Measurements from ENCODE around the gene MINDY1.

Gene MINDY1

GRCh38 chr1:150997949-150998348, 8.8 kb downstream of the MINDY1 start:
- H2AFZ ChIP-seq (ENCODE audit: low read length): no peak overlapping the region
- H3K4me2 ChIP-seq (ENCODE audit: low read depth, low read length): no peak overlapping the region
- H3K36me3 ChIP-seq (replicated peaks; ENCODE audit: insufficient read depth, low read length): no peaks in the 10 kb centered on the region
- no peaks in the 10 kb centered on the region for H3K27me3 ChIP-seq (replicated peaks; ENCODE audit: insufficient read depth, low read length)
- no peaks in the 10 kb centered on the region for H3K9me3 ChIP-seq (replicated peaks; ENCODE audit: insufficient read depth, low read length)
- peaks cover 5% of the 10 kb centered on the region for H3K4me1 ChIP-seq (ENCODE audit: low read length)
- no peak overlapping the region for H3K27ac ChIP-seq (ENCODE audit: low read length)
- no peak overlapping the region for H3K4me3 ChIP-seq (ENCODE audit: low read length)
- no peaks in the 10 kb centered on the region for H3F3A ChIP-seq (ENCODE audit: insufficient read depth, low read length)
- TF ChIP-seq EZH2phosphoT487 (IDR thresholded peaks at IDR 0.05; ENCODE audit: low read length) (no peak), EZH2 (optimal IDR thresholded peaks at IDR 0.05; ENCODE audit: low read depth, low read length) (no peak)
- TF ChIP-seq, protein P1, sequence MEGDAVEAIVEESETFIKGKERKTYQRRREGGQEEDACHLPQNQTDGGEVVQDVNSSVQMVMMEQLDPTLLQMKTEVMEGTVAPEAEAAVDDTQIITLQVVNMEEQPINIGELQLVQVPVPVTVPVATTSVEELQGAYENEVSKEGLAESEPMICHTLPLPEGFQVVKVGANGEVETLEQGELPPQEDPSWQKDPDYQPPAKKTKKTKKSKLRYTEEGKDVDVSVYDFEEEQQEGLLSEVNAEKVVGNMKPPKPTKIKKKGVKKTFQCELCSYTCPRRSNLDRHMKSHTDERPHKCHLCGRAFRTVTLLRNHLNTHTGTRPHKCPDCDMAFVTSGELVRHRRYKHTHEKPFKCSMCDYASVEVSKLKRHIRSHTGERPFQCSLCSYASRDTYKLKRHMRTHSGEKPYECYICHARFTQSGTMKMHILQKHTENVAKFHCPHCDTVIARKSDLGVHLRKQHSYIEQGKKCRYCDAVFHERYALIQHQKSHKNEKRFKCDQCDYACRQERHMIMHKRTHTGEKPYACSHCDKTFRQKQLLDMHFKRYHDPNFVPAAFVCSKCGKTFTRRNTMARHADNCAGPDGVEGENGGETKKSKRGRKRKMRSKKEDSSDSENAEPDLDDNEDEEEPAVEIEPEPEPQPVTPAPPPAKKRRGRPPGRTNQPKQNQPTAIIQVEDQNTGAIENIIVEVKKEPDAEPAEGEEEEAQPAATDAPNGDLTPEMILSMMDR (IDR thresholded peaks at IDR 0.05; ENCODE audit: low read length): no peak
- DNase-seq: no peak
- no peaks in the 10 kb centered on the region for H3K79me2 ChIP-seq (ENCODE audit: low read length)
- no peaks in the 10 kb centered on the region for H4K20me1 ChIP-seq (ENCODE audit: insufficient read depth, low read length)
- no peaks in the 10 kb centered on the region for H3K9me2 ChIP-seq (replicated peaks; ENCODE audit: insufficient read depth, low read length)
- H3K9ac ChIP-seq (ENCODE audit: low read length): no peak overlapping the region

DNA sequence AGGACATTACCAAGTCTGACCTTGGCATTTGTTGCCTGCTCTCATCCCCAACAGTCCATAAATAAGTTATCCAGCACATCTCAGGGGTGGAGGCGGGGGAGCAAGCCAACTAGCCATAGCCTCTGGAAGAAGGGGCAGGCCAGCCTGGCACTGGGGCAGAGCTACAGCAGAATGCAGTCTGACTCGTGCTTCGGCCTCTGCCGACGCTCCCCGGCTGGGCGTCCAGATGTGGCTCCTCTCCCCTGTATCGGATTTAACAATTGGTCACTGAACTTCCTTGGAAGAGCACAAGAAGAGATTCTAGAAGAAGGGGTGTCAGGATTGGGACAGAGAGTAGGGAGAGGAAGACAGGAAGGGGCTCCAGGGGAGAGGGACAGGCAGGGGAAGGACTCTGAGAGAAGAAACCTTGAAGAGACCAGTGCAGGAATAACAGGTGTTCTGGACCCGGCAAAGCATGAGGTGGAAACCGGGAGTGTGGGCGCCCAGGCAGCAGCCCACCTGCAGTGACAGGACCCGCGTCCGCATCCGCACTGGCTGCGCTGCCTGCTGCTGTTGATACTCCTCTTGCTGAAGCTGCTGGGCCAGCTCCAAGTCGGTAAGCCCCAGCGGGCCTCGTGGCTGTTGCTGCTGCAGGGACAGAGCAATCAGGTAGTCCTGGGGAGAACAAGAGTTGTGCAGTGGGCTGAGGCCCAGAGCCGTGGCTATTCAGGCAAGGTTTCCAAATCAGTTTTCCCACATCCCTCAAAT, 9.4 kb downstream of the MINDY1 start:
- no peak overlapping the region for H2AFZ ChIP-seq (ENCODE audit: low read length)
- peaks cover 5% of the 10 kb centered on the region for H3K4me1 ChIP-seq (ENCODE audit: low read length)
- H3K79me2 ChIP-seq (ENCODE audit: low read length): no peaks in the 10 kb centered on the region
- DNase-seq: no peak
- no peak overlapping the region for H3K4me3 ChIP-seq (ENCODE audit: low read length)
- no peaks in the 10 kb centered on the region for H3K36me3 ChIP-seq (replicated peaks; ENCODE audit: insufficient read depth, low read length)
- TF ChIP-seq EZH2 (optimal IDR thresholded peaks at IDR 0.05; ENCODE audit: low read depth, low read length): no peak
- TF ChIP-seq EZH2phosphoT487 (IDR thresholded peaks at IDR 0.05; ENCODE audit: low read length): no peak
- TF ChIP-seq, protein P1 (IDR thresholded peaks at IDR 0.05; ENCODE audit: low read length): no peak
- no peaks in the 10 kb centered on the region for H3K9me3 ChIP-seq (replicated peaks; ENCODE audit: insufficient read depth, low read length)
- no peaks in the 10 kb centered on the region for H3K27me3 ChIP-seq (replicated peaks; ENCODE audit: insufficient read depth, low read length)
- no peak overlapping the region for H3K9ac ChIP-seq (ENCODE audit: low read length)
- H3F3A ChIP-seq (ENCODE audit: insufficient read depth, low read length): no peaks in the 10 kb centered on the region
- no peak overlapping the region for H3K4me2 ChIP-seq (ENCODE audit: low read depth, low read length)
- H3K9me2 ChIP-seq (replicated peaks; ENCODE audit: insufficient read depth, low read length): no peaks in the 10 kb centered on the region
- H3K27ac ChIP-seq (ENCODE audit: low read length): no peak overlapping the region
- no peaks in the 10 kb centered on the region for H4K20me1 ChIP-seq (ENCODE audit: insufficient read depth, low read length)

GRCh38 chr1:150995896-150996295, 10.8 kb downstream of the MINDY1 start:
- Histone ChIP-seq H3K9ac (ENCODE audit: low read length) (peak overlapping the region; percentile 21; the same call in 1 of the 2 replicates), H3K9me2 (replicated peaks; ENCODE audit: insufficient read depth, low read length) (no peaks in the 10 kb centered on the region), H2AFZ (ENCODE audit: low read length) (peak overlapping the region; percentile 85), H3K4me3 (ENCODE audit: low read length) (peak overlapping the region; percentile 43), H3K79me2 (ENCODE audit: low read length) (no peaks in the 10 kb centered on the region), H3K4me2 (ENCODE audit: low read depth, low read length) (peak overlapping the region; percentile 77), H3K4me1 (ENCODE audit: low read length) (peaks cover 5% of the 10 kb centered on the region), H3K27me3 (replicated peaks; ENCODE audit: insufficient read depth, low read length) (no peaks in the 10 kb centered on the region), H3K36me3 (replicated peaks; ENCODE audit: insufficient read depth, low read length) (no peaks in the 10 kb centered on the region), H4K20me1 (ENCODE audit: insufficient read depth, low read length) (no peaks in the 10 kb centered on the region), H3K9me3 (replicated peaks; ENCODE audit: insufficient read depth, low read length) (no peaks in the 10 kb centered on the region), H3K27ac (ENCODE audit: low read length) (no peak overlapping the region), H3F3A (ENCODE audit: insufficient read depth, low read length) (no peaks in the 10 kb centered on the region)
- no peak for TF ChIP-seq EZH2phosphoT487 (IDR thresholded peaks at IDR 0.05; ENCODE audit: low read length)
- TF ChIP-seq, protein P1 (IDR thresholded peaks at IDR 0.05; ENCODE audit: low read length): peak; percentile 78
- peak; percentile 31 for DNase-seq

Data from MM.1S (cell line).